Common myeloid progenitor, CD34-positive (primary cell): ENCODE results near the gene SLC6A16. TPM values are rescaled to one million over a fixed set of nuclear protein-coding genes. Genes with fewer than 3 reads are reported as not detected.
"Not testable (repeated sequence)": the region's sequence is repeated elsewhere in the genome, so short reads cannot be mapped to it uniquely, and the experiment has no call there.

Experiments
- CTCF ChIA-PET: fragments of 350-600 bp; sonication (Branson Sonifier 250); formaldehyde crosslinking; loops from one replicate; lab custom pipeline; 2021; ENCODE audit warnings: antibody characterized with exemption; lab: Charles Lee
- POLR2A ChIA-PET: fragments of 350-600 bp; sonication (Branson Sonifier 250); formaldehyde crosslinking; loops from one replicate; lab custom pipeline; 2021; ENCODE audit warnings: antibody characterized with exemption; lab: Charles Lee
- DNase-seq, 3 donors: peaks; one replicate each; pipeline versions ENCODE4 v3.0.0 to v3.0.0-alpha.2; 2013
- H3K27ac ChIP-seq, 2 experiments: 1 replicate in 1 of 2; 2 replicates in 1 of 2; pipeline ENCODE4 v1.7.0; 2013; ENCODE audit warnings: inconsistent platforms in 2 of 2, low read length in 2 of 2, mild to moderate bottlenecking in 2 of 2, low read depth in 1 of 2, moderate library complexity in 1 of 2; ENCODE audit not compliant: severe bottlenecking in 2 of 2, insufficient read depth in 1 of 2, poor library complexity in 1 of 2
- H3K27me3 ChIP-seq, 5 experiments: replicated peaks in 2 of 5; 1 replicate in 3 of 5; 2 replicates in 2 of 5; pipeline versions ENCODE4 v1.6.1 to v1.7.0; 2013; ENCODE audit warnings: low read length in 4 of 5, mild to moderate bottlenecking in 2 of 5, moderate library complexity in 2 of 5, inconsistent platforms in 1 of 5; ENCODE audit not compliant: insufficient read depth in 5 of 5, control insufficient read depth in 4 of 5
- H3K36me3 ChIP-seq, 4 experiments: 1 replicate in 2 of 4; 2 replicates in 2 of 4; pipeline versions ENCODE4 v1.6.1 to v1.7.0; 2013; ENCODE audit warnings: low read length in 3 of 4, control low read depth in 1 of 4, mild to moderate bottlenecking in 1 of 4; ENCODE audit not compliant: control insufficient read depth in 4 of 4, insufficient read depth in 4 of 4
- H3K4me1 ChIP-seq, 4 experiments: 1 replicate in 3 of 4; 2 replicates in 1 of 4; pipeline versions ENCODE4 v1.6.1 to v1.7.1; 2013; ENCODE audit warnings: low read length in 3 of 4, mild to moderate bottlenecking in 3 of 4, control low read depth in 1 of 4, inconsistent platforms in 1 of 4, moderate library complexity in 1 of 4; ENCODE audit not compliant: control insufficient read depth in 4 of 4, insufficient read depth in 4 of 4; ENCODE audit errors: control extremely low read depth in 1 of 4
- H3K4me3 ChIP-seq, 7 experiments: 1 replicate in 4 of 7; 2 replicates in 3 of 7; pipeline versions ENCODE4 v1.5.1 to v1.7.0; 2013; ENCODE audit warnings: mild to moderate bottlenecking in 7 of 7, low read length in 6 of 7, moderate library complexity in 6 of 7, inconsistent platforms in 2 of 7, low read depth in 2 of 7, control low read depth in 1 of 7; ENCODE audit not compliant: insufficient read depth in 4 of 7, control insufficient read depth in 1 of 7; ENCODE audit errors: extremely low read depth in 1 of 7
- H3K9me3 ChIP-seq, 5 experiments: 1 replicate in 4 of 5; 2 replicates in 1 of 5; pipeline versions ENCODE4 v1.6.1 to v1.7.1; 2013; ENCODE audit warnings: low read length in 4 of 5, mild to moderate bottlenecking in 2 of 5, inconsistent platforms in 1 of 5, low read depth in 1 of 5, moderate library complexity in 1 of 5; ENCODE audit not compliant: control insufficient read depth in 4 of 5, insufficient read depth in 2 of 5; ENCODE audit errors: control extremely low read depth in 1 of 5
- WGBS: methylation state at CpG from one replicate; pipeline ENCODE4 v1.1.5; 2013; ENCODE audit not compliant: insufficient coverage; 5-methylcytosine and 5-hydroxymethylcytosine counted together
- polyA plus RNA-seq: library from polyadenylated mRNA; unstranded; fragments of 120-200 nt; gene quantifications from one replicate; pipeline ENCODE4 v1.2.1, GENCODE V29; 2013

The SLC6A16 gene
- 1.1 TPM for polyA plus RNA-seq

GRCh38 chr19:49324801-49325576 is at the start of gene SLC6A16:
SLC6A16 (minus strand) TSS chr19:49325191; CDS start chr19:49311347, 13,844 bp downstream.
- POLR2A ChIA-PET = no interaction called here

GRCh38 chr19:49373174-49373573 is 48.2 kb upstream of the SLC6A16 start:
- H3K27me3 ChIP-seq, H3K4me1 ChIP-seq, H3K36me3 ChIP-seq, H3K27ac ChIP-seq, H3K4me3 ChIP-seq, POLR2A ChIA-PET, DNase-seq: not testable (repeated sequence)
- peaks cover 2 to 18% (median 12%) of the 10 kb centered on the region in 5 experiments for H3K9me3 ChIP-seq
- WGBS = 100% methylated on average over 2 of the region's 3 CpGs
- CTCF ChIA-PET = interaction anchor here (1.0 kb wide), 1 partner anchor 23 kb away, joined by 3 read pairs; no protein-coding TSS in a partner anchor

More at GRCh38 chr19:49324801-49325576, at the start of gene SLC6A16:
- Histone ChIP-seq H3K4me1 (no peaks in the 10 kb centered on the region), H3K4me3 (no peak within 1 kb of the TSS), H3K27me3 (no peaks in the 10 kb centered on the region), H3K9me3 (peaks cover 0 to 4% (median 0%) of the 10 kb centered on the region in 5 experiments), H3K36me3 (no peaks in the 10 kb centered on the region), H3K27ac (no peak within 1 kb of the TSS)
- no peak for DNase-seq
- 96% methylated on average over 32 of the region's 38 CpGs for WGBS
- CTCF ChIA-PET = interaction anchor here (0.8 to 1.7 kb wide), 2 partner anchors 9 to 24 kb away, joined by 4 to 5 read pairs; no protein-coding TSS in a partner anchor

GRCh38 chr19:49371184-49371583 is 46.2 kb upstream of the SLC6A16 start:
- no peak for DNase-seq
- Histone ChIP-seq H3K27me3 (peaks cover 0 to 3% (median 1%) of the 10 kb centered on the region in 5 experiments), H3K36me3 (no peaks in the 10 kb centered on the region), H3K4me3 (no peak overlapping the region), H3K9me3 (peaks cover 2 to 18% (median 12%) of the 10 kb centered on the region in 5 experiments), H3K4me1 (no peaks in the 10 kb centered on the region), H3K27ac (no peak overlapping the region)
- CTCF ChIA-PET = no interaction called here
- 100% methylated on average over 1 of the region's 3 CpGs for WGBS
- POLR2A ChIA-PET = no interaction called here

GRCh38 chr19:49368711-49369358 is 43.8 kb upstream of the SLC6A16 start:
- peak in 2 of 3 donors; percentile 29 to 49 for DNase-seq
- POLR2A ChIA-PET = no interaction called here
- CTCF ChIA-PET = no interaction called here

GRCh38 chr19:49366110-49366509 is 41.1 kb upstream of the SLC6A16 start:
- Histone ChIP-seq H3K36me3 (no peaks in the 10 kb centered on the region), H3K27me3 (peaks cover 0 to 48% (median 16%) of the 10 kb centered on the region in 5 experiments), H3K4me3 (no peak overlapping the region), H3K27ac (no peak overlapping the region), H3K9me3 (peaks cover 2 to 18% (median 12%) of the 10 kb centered on the region in 5 experiments), H3K4me1 (peaks cover 0 to 34% (median 22%) of the 10 kb centered on the region in 4 experiments)
- POLR2A ChIA-PET = no interaction called here
- DNase-seq = no peak
- CTCF ChIA-PET = no interaction called here

More at GRCh38 chr19:49368711-49369358, 43.8 kb upstream of the SLC6A16 start:
- H3K4me1 ChIP-seq = peaks cover 0 to 7% (median 5%) of the 10 kb centered on the region in 4 experiments
- no peaks in the 10 kb centered on the region for H3K36me3 ChIP-seq
- H3K27me3 ChIP-seq = peaks cover 0 to 21% (median 7%) of the 10 kb centered on the region in 5 experiments
- H3K9me3 ChIP-seq = peaks cover 2 to 18% (median 12%) of the 10 kb centered on the region in 5 experiments
- no peak overlapping the region for H3K4me3 ChIP-seq
- WGBS = 100% methylated on average over 1 of the region's 5 CpGs
- no peak overlapping the region for H3K27ac ChIP-seq

- Histone ChIP-seq H3K27ac (peak overlapping the region in 1 of 2 experiments; percentile 14), H3K4me3 (peak overlapping the region in 5 of 7 experiments; percentile 26 to 52 (median 51)), H3K9me3 (peaks cover 0 to 5% (median under 1%) of the 10 kb centered on the region in 5 experiments), H3K36me3 (no peaks in the 10 kb centered on the region), H3K27me3 (peaks cover 0 to 55% (median 16%) of the 10 kb centered on the region in 5 experiments), H3K4me1 (peaks cover 0 to 37% (median 23%) of the 10 kb centered on the region in 4 experiments)
- WGBS = 76% methylated on average over 25 of the region's 27 CpGs
- no peak for DNase-seq
- ChIA-PET POLR2A (no interaction called here), CTCF (no interaction called here)
Observed at GRCh38 chr19:49364083-49364737, 39.2 kb upstream of the SLC6A16 start.
